SK-N-MC (cell line): ENCODE measurements around the gene RNF112.

ENCODE experiments used
- EZH2 ChIP-seq: fragments of 200-600 bp; sonication (generic); IDR thresholded peaks from one replicate; pipeline ENCODE4 v1.6.1; 2017; ENCODE audit warnings: antibody characterized with exemption
- POLR2AphosphoS5 ChIP-seq: IDR thresholded peaks from 2 replicates; pipeline ENCODE4 v1.6.1; 2012; ENCODE audit warnings: mild to moderate bottlenecking, low read depth, low read length, borderline replicate concordance

DNA sequence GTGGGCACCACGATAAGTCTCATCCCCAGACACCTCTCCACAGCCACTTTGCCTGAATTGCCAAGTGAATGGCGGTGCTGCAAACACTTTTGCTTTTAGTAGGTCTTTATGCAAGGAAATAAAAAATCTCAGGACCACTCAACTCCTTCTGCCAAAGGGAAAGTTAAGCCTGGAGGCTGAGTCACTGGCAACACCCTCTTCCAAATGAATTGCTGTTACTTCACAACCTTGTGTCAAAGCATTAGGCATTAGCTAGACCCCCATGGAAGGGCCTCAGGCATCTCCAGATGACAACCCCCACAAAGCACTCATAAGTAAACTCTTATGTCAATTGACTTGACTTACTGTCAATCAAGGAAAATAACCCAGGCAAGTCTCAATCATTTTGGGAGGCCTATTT is 43.0 kb downstream of the RNF112 start:
- TF ChIP-seq EZH2, result no peak
- no peak for TF ChIP-seq POLR2AphosphoS5
